Subcutaneous abdominal adipose tissue (tissue), 5 donors: Measurements from ENCODE around the gene TUBGCP5.
"Not testable (repeated sequence)": the region's sequence is repeated elsewhere in the genome, so short reads cannot be mapped to it uniquely, and the experiment has no call there.

Experiments
- H3K27ac ChIP-seq: one replicate; pipeline ENCODE4 v1.7.0; 2013; ENCODE audit warnings: low read depth, mild to moderate bottlenecking, inconsistent platforms, low read length, moderate library complexity
- H3K27me3 ChIP-seq, 5 donors: one replicate each; pipeline ENCODE4 v1.7.0; 2013; ENCODE audit warnings: low read length in 5 of 5, inconsistent platforms in 1 of 5; ENCODE audit not compliant: control insufficient read depth in 5 of 5, insufficient read depth in 4 of 5
- H3K36me3 ChIP-seq, 5 donors: one replicate each; pipeline ENCODE4 v1.7.0; 2013; ENCODE audit warnings: low read length in 5 of 5; ENCODE audit not compliant: control insufficient read depth in 5 of 5, insufficient read depth in 5 of 5
- H3K4me1 ChIP-seq, 5 donors: one replicate each; pipeline ENCODE4 v1.7.0; 2013; ENCODE audit warnings: low read length in 5 of 5, mild to moderate bottlenecking in 3 of 5, moderate library complexity in 1 of 5; ENCODE audit not compliant: control insufficient read depth in 5 of 5, insufficient read depth in 5 of 5
- H3K4me3 ChIP-seq, 5 donors: one replicate each; pipeline ENCODE4 v1.7.0; 2013; ENCODE audit warnings: low read length in 5 of 5, low read depth in 1 of 5
- H3K9ac ChIP-seq, 5 donors: one replicate each; pipeline ENCODE4 v1.7.0; 2013; ENCODE audit warnings: low read length in 5 of 5, mild to moderate bottlenecking in 4 of 5, moderate library complexity in 3 of 5
- H3K9me3 ChIP-seq, 5 donors: one replicate each; pipeline ENCODE4 v1.7.0; 2013; ENCODE audit warnings: low read length in 5 of 5; ENCODE audit not compliant: control insufficient read depth in 5 of 5
- donor health status: healthy.
- donor health status: healthy.
- donor health status: healthy.
- donor health status: healthy.
- donor health status: healthy.

The TUBGCP5 gene

GRCh38 chr15:23069496-23070166 lies 30.3 kb upstream of the TUBGCP5 start:
- Histone ChIP-seq H3K9ac (no peak overlapping the region), H3K4me1 (no peaks in the 10 kb centered on the region), H3K27ac (no peak overlapping the region)

DNA sequence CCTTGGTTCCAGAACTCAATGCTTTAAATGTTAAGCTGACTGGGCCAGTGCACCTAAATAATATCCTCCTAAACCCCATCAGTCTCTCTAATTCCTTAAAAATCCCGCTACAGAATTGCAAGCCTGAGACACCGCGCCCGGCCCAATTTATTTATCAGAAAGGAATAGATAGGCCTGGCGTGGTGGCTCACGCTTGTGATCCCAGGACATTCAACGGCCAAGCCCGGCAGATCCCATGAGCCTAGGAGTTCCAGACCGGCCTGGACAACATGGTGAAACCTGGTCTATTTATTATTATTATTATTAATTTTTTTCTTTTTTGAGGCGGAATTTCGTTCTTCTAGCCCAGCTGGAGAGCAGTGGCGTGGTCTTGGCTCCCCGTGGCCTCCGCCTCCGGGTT lies 28.0 kb upstream of the TUBGCP5 start:
- Histone ChIP-seq H3K9ac (no peak overlapping the region), H3K27me3 (no peaks in the 10 kb centered on the region), H3K4me3 (no peak overlapping the region), H3K36me3 (no peaks in the 10 kb centered on the region), H3K27ac (no peak overlapping the region), H3K9me3 (peaks cover 0 to 2% (median 0%) of the 10 kb centered on the region in 5 donors), H3K4me1 (no peaks in the 10 kb centered on the region)

More at GRCh38 chr15:23069496-23070166, 30.3 kb upstream of the TUBGCP5 start:
- Histone ChIP-seq H3K4me3 (no peak overlapping the region), H3K36me3 (no peaks in the 10 kb centered on the region), H3K9me3 (no peaks in the 10 kb centered on the region), H3K27me3 (peaks cover 0 to 8% (median 4%) of the 10 kb centered on the region in 5 donors)

- no peak overlapping the region for H3K27ac ChIP-seq
- H3K4me3 ChIP-seq, result no peak overlapping the region
- H3K9me3 ChIP-seq, result peaks cover 0 to 3% (median 0%) of the 10 kb centered on the region in 5 donors
- H3K36me3 ChIP-seq, result no peaks in the 10 kb centered on the region
- no peaks in the 10 kb centered on the region for H3K27me3 ChIP-seq
- no peaks in the 10 kb centered on the region for H3K4me1 ChIP-seq
- no peak overlapping the region for H3K9ac ChIP-seq
Measured at GRCh38 chr15:23065836-23066235, 26.5 kb upstream of the TUBGCP5 start.

- Histone ChIP-seq H3K36me3 (no peaks in the 10 kb centered on the region), H3K9me3 (peaks cover 0 to 3% (median 0%) of the 10 kb centered on the region in 5 donors), H3K9ac (no peak overlapping the region), H3K4me1 (no peaks in the 10 kb centered on the region), H3K4me3 (no peak overlapping the region), H3K27ac (no peak overlapping the region), H3K27me3 (no peaks in the 10 kb centered on the region)
Measured at GRCh38 chr15:23064156-23064555, 24.8 kb upstream of the TUBGCP5 start.

DNA sequence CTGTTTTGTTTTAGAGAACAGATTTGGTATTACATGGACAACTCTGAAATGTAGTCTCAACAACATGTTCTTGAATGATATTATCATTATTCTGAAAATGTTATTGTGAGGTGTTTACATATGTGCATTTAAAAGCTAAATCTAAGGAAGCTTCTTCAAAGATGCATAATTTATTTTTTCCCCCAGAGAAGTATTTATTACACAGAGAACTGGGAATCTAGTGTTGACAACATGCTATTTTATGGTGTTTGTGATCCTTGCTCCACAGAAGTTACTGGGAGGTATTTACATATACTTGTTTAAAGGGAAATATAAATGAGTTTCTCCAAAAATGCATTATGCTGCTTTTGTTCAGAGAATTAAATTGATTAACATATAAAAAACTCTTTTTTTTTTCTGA lies 18.3 kb upstream of the TUBGCP5 start:
- Histone ChIP-seq H3K9me3 (peaks cover 0 to 4% (median 0%) of the 10 kb centered on the region in 5 donors), H3K9ac (no peak overlapping the region), H3K27me3 (peaks cover 0 to 6% (median 0%) of the 10 kb centered on the region in 5 donors), H3K36me3 (no peaks in the 10 kb centered on the region), H3K4me1 (no peaks in the 10 kb centered on the region), H3K27ac (no peak overlapping the region), H3K4me3 (no peak overlapping the region)

GRCh38 chr15:23055316-23055715 lies 15.9 kb upstream of the TUBGCP5 start:
- H3K4me3 ChIP-seq, result no peak overlapping the region
- H3K27ac ChIP-seq, result no peak overlapping the region
- H3K9ac ChIP-seq, result no peak overlapping the region
- H3K36me3 ChIP-seq, result no peaks in the 10 kb centered on the region
- peaks cover 0 to 6% (median 0%) of the 10 kb centered on the region in 5 donors for H3K27me3 ChIP-seq
- H3K9me3 ChIP-seq, result peaks cover 0 to 4% (median 0%) of the 10 kb centered on the region in 5 donors
- H3K4me1 ChIP-seq, result no peaks in the 10 kb centered on the region

DNA sequence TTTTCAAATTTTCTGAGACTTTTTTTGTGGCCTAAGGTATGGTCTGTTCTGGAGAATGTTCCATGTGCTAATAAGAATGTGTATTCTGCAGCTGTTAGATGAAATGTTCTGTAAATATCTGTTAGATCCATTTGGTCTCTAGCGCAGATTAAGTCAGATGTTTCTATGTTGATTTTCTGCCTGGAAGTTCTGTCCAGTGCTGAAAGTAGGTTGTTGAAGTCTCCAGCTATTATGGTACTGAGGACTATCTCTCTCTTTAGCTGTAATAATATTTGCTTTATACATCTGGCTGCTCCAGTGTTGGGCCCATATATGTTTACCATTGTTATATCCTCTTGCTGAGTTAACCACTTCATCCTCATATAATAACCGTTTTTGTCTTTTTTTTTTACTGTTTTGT lies 13.2 kb upstream of the TUBGCP5 start:
- H3K9ac ChIP-seq, result no peak overlapping the region
- peaks cover 0 to 6% (median 0%) of the 10 kb centered on the region in 5 donors for H3K27me3 ChIP-seq
- no peaks in the 10 kb centered on the region for H3K36me3 ChIP-seq
- no peak overlapping the region for H3K4me3 ChIP-seq
- no peak overlapping the region for H3K27ac ChIP-seq
- peaks cover 0 to 4% (median 0%) of the 10 kb centered on the region in 5 donors for H3K9me3 ChIP-seq
- H3K4me1 ChIP-seq, result no peaks in the 10 kb centered on the region

- no peak overlapping the region for H3K9ac ChIP-seq
- H3K36me3 ChIP-seq, result no peaks in the 10 kb centered on the region
- H3K27ac ChIP-seq, result no peak overlapping the region
- no peaks in the 10 kb centered on the region for H3K4me1 ChIP-seq
- H3K4me3 ChIP-seq, result no peak overlapping the region
- peaks cover 0 to 2% (median 0%) of the 10 kb centered on the region in 5 donors for H3K27me3 ChIP-seq
- H3K9me3 ChIP-seq, result peaks cover 0 to 4% (median 0%) of the 10 kb centered on the region in 5 donors
Measured at GRCh38 chr15:23050708-23051107, 11.3 kb upstream of the TUBGCP5 start.

GRCh38 chr15:23049984-23050628 lies 10.7 kb upstream of the TUBGCP5 start:
- H3K27ac ChIP-seq, result no peak overlapping the region
- H3K4me1 ChIP-seq, result no peaks in the 10 kb centered on the region
- H3K4me3 ChIP-seq, result no peak overlapping the region

GRCh38 chr15:23048572-23049282 lies 9.4 kb upstream of the TUBGCP5 start:
- not testable (repeated sequence) for H3K36me3 ChIP-seq, H3K9ac ChIP-seq, H3K27me3 ChIP-seq, H3K9me3 ChIP-seq, H3K4me3 ChIP-seq, H3K4me1 ChIP-seq, H3K27ac ChIP-seq

More at GRCh38 chr15:23049984-23050628, 10.7 kb upstream of the TUBGCP5 start:
- H3K36me3 ChIP-seq, result no peaks in the 10 kb centered on the region
- no peaks in the 10 kb centered on the region for H3K27me3 ChIP-seq
- H3K9ac ChIP-seq, result no peak overlapping the region
- H3K9me3 ChIP-seq, result peaks cover 0 to 4% (median 0%) of the 10 kb centered on the region in 5 donors
